GM12873 (cell line): ENCODE results near the gene BCL6B.

Experiments
- TF ChIP-seq, protein P1 (sequence below): IDR thresholded peaks from 2 replicates; pipeline ENCODE4 v1.5.1; 2012; ENCODE audit warnings: low read depth, mild to moderate bottlenecking, moderate library complexity, low read length, control low read depth; ENCODE audit not compliant: insufficient read depth; ENCODE audit errors: missing control alignments

BCL6B gene

DNA sequence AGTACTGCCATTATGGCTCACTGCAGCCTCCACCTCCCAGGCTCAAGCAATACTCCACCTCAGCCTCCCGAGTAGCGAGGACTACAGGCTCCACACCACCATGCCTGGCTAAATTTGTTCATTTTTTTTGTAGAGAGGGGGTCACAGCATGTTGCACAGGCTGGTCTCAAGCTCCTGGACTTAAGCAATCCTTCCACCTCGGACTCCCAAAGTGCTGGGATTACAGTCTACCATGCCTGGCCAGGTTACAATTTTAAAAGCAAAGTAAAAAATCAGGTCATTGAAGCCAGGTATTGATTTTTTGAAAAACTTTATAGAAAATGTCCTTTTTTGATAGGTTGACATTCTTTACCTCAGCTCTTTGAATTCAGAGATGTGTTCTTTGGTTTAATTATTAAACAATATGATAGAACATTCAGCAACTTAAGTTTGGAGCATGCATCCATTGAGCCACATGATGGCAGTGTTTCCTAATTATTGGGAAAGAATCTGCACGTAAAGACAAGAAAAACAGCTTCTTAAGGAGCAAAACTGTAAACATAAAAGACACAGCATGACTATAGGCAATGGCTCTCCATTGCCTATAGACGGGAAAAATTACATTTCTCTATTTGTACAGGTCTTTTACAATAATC lies 22.8 kb downstream of the BCL6B start:
- TF ChIP-seq, protein P1, sequence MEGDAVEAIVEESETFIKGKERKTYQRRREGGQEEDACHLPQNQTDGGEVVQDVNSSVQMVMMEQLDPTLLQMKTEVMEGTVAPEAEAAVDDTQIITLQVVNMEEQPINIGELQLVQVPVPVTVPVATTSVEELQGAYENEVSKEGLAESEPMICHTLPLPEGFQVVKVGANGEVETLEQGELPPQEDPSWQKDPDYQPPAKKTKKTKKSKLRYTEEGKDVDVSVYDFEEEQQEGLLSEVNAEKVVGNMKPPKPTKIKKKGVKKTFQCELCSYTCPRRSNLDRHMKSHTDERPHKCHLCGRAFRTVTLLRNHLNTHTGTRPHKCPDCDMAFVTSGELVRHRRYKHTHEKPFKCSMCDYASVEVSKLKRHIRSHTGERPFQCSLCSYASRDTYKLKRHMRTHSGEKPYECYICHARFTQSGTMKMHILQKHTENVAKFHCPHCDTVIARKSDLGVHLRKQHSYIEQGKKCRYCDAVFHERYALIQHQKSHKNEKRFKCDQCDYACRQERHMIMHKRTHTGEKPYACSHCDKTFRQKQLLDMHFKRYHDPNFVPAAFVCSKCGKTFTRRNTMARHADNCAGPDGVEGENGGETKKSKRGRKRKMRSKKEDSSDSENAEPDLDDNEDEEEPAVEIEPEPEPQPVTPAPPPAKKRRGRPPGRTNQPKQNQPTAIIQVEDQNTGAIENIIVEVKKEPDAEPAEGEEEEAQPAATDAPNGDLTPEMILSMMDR: peak; percentile 62

DNA sequence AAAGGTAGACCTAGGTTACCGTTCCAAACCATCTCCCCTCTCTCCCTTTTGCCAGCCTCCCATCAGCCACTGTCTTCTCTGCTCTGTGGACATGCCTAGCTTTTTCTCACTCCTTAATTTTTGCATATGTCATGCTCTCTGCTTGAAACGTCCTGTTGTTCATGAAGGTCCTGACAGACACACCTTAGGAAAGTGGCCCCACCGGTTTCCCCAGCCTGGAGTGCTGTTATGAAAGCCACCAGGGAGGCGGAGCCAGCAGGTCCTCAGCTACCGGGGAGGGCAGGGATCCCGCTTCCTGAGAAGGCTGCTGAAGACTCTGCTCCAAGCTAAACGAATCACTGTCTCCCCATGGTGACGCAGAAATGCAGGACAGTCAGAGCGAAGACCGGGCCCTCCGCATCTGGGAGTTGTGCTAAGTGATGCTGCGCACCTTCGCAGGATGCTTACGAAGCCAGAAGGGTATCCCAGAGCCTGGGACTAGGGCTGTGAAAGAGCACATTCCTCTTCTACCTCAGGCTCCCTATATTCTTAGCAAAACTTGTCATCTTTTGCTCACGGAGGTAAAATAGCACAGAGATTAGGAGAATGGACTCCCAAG lies 23.4 kb downstream of the BCL6B start:
- TF ChIP-seq, protein P1: no peak

DNA sequence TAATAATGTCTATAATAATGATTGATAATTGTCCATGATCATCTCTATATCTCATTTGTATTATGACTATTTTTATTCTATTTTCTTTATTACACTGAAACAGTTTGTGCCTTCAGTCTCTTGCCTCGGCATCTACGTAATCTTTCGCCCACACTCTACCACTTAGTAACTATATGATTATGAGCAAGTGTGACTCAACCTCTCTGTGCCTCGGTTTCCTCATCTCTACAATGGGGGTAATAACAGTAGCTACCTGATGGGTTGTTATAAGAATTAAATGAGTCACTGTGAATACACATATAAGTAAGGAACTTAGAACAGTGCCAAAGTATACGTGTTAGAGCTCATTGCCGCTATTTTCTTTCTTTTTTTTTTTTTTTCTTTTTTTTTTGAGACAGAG lies 24.7 kb downstream of the BCL6B start:
- TF ChIP-seq, protein P1: no peak

DNA sequence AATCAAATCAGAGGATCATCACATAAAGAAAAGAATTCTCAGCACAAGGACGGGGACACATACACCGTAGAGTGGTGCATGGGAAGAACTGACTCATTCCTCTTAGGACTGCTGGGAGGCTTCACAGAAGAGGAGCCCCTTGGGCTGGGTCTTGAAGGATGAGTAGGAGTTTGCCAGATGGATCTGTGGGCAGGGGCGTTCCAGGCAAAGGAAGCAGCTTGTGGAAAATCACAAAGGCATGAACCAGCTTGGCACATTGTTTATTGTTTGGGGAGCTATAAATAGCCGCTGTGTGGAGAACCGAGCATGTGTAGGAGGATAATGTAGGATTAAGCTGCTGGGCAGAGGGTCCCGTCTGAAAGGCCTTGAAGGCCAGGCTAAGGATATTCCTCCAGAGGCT lies 26.1 kb downstream of the BCL6B start:
- TF ChIP-seq, protein P1: no peak

DNA sequence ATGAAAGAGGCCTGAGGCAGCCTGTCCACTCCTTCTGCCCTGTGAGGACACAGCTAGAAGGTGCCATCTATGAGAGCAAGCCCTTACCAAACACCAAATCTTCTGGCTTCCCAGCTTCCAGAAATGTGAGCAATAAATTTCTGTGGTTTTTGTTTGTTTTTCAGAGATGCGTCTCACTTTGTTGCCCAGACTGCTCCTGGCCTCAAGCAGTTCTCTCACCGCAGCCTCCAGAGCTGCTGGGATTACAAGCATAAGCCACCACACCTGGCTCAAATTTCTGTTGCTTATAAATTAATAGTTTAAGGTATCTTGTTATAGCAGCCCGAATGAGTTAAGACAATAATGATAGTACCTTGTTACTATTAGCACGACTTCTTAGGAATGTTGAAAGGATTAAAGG lies 33.5 kb downstream of the BCL6B start:
- TF ChIP-seq, protein P1: no peak

DNA sequence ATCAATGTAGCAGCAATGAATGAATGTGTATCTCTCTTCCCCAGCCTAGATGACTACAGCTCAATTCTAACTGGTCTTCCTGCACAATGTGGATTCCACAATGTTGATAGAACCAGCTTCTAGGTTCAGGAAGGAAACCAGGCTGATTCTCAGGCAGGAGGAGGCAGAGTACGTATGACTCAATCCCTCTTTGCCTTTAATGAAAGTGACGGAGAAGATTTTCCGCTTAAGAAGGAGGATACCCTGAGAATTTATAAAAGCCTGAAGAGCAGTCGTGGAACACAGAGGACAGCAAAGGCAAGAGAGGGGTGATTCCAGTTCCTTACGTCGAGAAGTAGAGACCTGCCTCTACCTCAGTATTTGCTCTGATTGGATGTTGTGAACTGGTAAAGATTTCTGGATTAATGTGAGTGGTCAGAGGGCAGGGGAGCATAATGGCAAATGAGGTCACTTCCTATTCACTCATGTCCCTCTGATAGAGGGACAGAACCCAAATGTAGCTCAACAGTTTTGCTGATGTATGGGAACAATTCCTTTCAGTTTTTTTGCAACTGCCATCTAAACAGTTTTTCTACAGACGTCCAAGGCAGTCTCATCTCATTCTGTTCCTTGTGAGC lies 36.1 kb downstream of the BCL6B start:
- TF ChIP-seq, protein P1: no peak

DNA sequence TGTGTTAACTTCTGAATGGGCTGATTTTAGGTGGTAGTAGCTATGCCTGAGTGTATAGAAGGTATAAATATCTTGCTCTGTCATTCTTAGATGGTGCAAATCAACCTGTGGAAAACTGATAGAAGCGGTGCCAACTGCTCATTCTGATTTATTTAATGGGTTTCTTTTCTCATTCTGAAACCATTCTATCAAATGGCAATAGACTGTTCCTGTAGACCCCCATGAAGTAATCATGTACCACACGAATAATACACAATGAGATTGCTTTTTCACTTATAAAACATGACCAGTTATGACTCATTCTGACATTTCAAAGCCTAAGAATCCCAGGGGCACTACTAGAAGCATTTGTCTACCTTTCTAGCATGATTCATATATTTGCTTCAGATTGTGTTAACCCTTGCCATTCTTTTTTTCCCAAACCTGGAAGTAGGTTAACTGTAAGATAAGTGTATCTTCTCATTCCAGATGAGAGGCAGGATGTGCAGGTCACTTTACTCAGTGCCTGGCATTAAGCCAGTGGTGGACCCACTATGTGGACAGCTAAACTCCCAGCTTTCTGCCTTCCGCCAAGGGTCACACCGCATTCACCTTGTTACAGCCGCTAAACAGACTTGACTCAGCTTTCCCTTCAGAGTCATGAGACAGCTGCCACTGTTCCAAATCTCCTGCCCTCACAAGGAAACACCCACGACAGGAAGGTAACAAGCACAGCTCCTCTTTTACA lies 37.5 kb downstream of the BCL6B start:
- TF ChIP-seq, protein P1: no peak
